Suprapubic skin (tissue), 4 donors: ENCODE data around the gene AHNAK2. TPM values are rescaled to one million over a fixed set of nuclear protein-coding genes. Genes with fewer than 3 reads are reported as not detected.

Experiments
- DNase-seq, 2 donors: peaks; one replicate each; pipeline ENCODE4 v3.0.0-alpha.2; 2019; ENCODE audit warnings: low spot score in 2 of 2
- H3K27ac ChIP-seq: fragments of 200-600 bp; sonication (generic); one replicate; pipeline ENCODE4 v1.5.1; 2019
- H3K27me3 ChIP-seq: fragments of 200-600 bp; sonication (generic); one replicate; pipeline ENCODE4 v1.5.1; 2019
- H3K36me3 ChIP-seq: fragments of 200-600 bp; sonication (generic); one replicate; pipeline ENCODE4 v1.5.1; 2019
- H3K4me1 ChIP-seq: fragments of 200-600 bp; sonication (generic); one replicate; pipeline ENCODE4 v1.5.1; 2019
- H3K4me3 ChIP-seq: fragments of 200-600 bp; sonication (generic); one replicate; pipeline ENCODE4 v1.5.1; 2019; ENCODE audit warnings: mild to moderate bottlenecking
- H3K9me3 ChIP-seq: fragments of 200-600 bp; sonication (generic); one replicate; pipeline ENCODE4 v1.5.1; 2019
- EP300 ChIP-seq: sonication (generic); formaldehyde crosslinking; IDR thresholded peaks from one replicate; pipeline ENCODE4 v1.6.1; 2017; ENCODE audit warnings: antibody characterized with exemption
- POLR2A ChIP-seq, 2 donors: fragments of 450-650 bp; IDR thresholded peaks; one replicate each; pipeline ENCODE4 v1.6.1; 2017; ENCODE audit warnings: antibody characterized with exemption in 2 of 2, mild to moderate bottlenecking in 2 of 2, moderate library complexity in 2 of 2
- POLR2AphosphoS5 ChIP-seq, 3 donors: sonication (generic); formaldehyde crosslinking; IDR thresholded peaks; one replicate each; pipeline ENCODE4 v1.6.1; 2017; ENCODE audit warnings: antibody characterized with exemption in 3 of 3
- WGBS: methylation state at CpG from one replicate; pipeline ENCODE4 v1.1.5; 2018; 5-methylcytosine and 5-hydroxymethylcytosine counted together
- total RNA-seq, 4 donors: library from RNA; depleted of rRNA; stranded (reverse); fragments of >200 nt; gene quantifications; one replicate each; pipeline ENCODE4 v1.1.0, GENCODE V29; 2016
- TF ChIP-seq, protein P1 (sequence below), 2 donors: fragments of 200-600 bp in 1 of 2; fragments of 450-650 bp in 1 of 2; sonication (generic) in 1 of 2; IDR thresholded peaks; one replicate each; pipeline ENCODE4 v1.5.1; 2016 to 2019; ENCODE audit warnings: antibody characterized with exemption in 2 of 2, mild to moderate bottlenecking in 1 of 2, moderate library complexity in 1 of 2

AHNAK2 gene
- total RNA-seq, 4 donors from 2014 or later, result 829 to 975 (median 858) TPM

DNA sequence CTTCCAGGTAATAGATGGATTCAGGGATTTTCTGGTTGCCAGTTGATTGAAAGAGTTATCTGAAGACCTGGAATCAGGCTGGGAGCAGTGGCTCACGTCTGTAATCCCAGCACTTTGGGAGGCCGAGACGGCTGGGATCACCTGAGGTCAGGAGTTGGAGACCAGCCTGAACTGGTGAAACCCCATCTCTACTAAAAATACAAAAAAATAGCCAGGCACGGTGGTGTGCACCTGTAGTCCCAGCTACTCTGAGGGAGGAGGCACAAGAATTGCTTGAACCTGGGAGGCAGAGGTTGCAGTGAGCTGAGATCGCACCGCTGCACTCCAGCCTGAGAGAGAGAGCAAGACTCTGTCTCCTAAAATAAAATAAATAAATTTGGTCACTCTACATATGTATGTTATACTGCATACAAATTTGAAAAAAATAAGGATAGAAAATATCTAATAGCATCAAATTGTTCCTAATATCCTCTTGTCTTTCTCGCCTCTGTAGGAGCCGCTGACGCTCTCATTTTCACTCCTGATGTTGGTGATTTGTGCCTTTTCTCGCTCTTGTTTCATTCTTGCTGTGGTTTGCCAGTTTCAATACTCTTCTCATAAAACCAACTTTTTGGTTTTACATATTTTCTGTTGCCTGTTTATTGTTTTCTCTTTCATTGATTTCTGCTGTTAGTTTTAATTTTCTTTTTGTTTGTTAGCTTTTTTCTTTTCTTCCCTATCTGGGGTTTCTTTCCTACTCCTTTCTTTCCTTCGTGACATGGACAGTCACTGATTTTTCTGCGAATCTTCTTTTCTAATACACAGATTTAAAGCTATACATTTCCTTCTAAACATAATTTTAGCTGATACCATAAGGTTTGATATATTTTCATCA lies 77.3 kb downstream of the AHNAK2 start:
- Histone ChIP-seq H3K27ac (no peak overlapping the region), H3K27me3 (peaks cover 8% of the 10 kb centered on the region), H3K4me1 (peaks cover 5% of the 10 kb centered on the region), H3K4me3 (no peak overlapping the region), H3K9me3 (no peaks in the 10 kb centered on the region), H3K36me3 (no peaks in the 10 kb centered on the region)
- peak in 1 of 2 donors; percentile 29 for DNase-seq
- WGBS, result 87% methylated on average over 12 of the region's 12 CpGs
- no peak for TF ChIP-seq EP300
- TF ChIP-seq POLR2AphosphoS5 (IDR thresholded peaks at IDR 0.05), result no peak
- TF ChIP-seq, protein P1, sequence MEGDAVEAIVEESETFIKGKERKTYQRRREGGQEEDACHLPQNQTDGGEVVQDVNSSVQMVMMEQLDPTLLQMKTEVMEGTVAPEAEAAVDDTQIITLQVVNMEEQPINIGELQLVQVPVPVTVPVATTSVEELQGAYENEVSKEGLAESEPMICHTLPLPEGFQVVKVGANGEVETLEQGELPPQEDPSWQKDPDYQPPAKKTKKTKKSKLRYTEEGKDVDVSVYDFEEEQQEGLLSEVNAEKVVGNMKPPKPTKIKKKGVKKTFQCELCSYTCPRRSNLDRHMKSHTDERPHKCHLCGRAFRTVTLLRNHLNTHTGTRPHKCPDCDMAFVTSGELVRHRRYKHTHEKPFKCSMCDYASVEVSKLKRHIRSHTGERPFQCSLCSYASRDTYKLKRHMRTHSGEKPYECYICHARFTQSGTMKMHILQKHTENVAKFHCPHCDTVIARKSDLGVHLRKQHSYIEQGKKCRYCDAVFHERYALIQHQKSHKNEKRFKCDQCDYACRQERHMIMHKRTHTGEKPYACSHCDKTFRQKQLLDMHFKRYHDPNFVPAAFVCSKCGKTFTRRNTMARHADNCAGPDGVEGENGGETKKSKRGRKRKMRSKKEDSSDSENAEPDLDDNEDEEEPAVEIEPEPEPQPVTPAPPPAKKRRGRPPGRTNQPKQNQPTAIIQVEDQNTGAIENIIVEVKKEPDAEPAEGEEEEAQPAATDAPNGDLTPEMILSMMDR (IDR thresholded peaks at IDR 0.05), result no peak
- TF ChIP-seq POLR2A (IDR thresholded peaks at IDR 0.05), result no peak

DNA sequence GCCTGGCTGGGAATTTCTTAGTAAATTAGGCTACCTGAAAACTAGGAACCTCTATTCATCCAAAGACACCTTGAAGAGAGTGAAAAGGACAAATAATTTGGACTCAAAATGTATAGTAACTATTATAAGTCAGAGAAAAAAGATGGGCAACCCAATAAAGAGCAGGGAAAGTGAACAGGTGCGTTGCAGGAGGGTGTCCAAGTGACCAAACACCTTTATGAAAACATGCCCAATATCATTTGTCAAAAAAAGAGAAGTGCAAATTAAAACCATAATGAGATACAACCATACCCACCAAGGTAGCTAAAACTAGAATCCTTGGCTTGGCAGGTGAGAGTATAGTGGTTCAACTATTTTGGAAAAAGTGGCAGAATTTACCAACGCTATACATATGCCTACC lies 78.4 kb downstream of the AHNAK2 start:
- Histone ChIP-seq H3K27me3 (peaks cover 2% of the 10 kb centered on the region), H3K36me3 (peaks cover 7% of the 10 kb centered on the region), H3K27ac (no peak overlapping the region), H3K4me3 (no peak overlapping the region), H3K9me3 (no peaks in the 10 kb centered on the region), H3K4me1 (peaks cover 12% of the 10 kb centered on the region)
- DNase-seq, result no peak
- no peak for TF ChIP-seq POLR2AphosphoS5 (IDR thresholded peaks at IDR 0.05)
- TF ChIP-seq EP300, result no peak
- TF ChIP-seq, protein P1 (IDR thresholded peaks at IDR 0.05), result no peak
- 49% methylated on average over 2 of the region's 2 CpGs for WGBS

DNA sequence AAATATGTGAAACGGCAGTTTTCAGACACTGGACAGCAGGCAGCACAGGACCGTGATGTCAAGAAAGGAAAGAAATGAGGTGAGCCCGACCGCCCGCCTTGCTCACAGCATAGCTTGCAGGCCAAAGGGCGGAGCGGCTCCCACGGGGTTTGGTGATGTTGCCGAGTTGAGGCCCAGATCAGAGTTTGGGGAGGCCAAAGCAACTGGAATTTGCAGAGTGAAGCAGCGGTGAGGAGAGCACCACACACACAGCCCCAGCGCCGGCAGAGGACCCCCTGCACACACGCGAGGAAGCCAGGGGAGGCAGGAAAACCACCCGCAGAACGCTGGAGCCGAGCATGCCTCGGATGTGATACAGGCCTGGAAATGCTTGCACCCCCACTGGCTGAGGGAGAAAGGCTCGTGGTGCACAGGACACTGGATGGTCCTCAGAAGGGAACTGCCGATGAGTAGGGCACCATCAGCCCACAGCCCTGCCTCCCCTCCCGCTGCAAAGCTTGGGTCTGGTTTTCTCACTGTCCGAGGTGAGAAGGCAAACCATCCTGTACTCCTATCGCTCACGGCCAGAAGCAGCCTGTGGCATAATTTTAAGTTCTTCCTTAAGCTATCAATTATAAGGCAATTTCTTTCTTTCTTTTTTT lies 79.2 kb downstream of the AHNAK2 start:
- H3K36me3 ChIP-seq, result peaks cover 15% of the 10 kb centered on the region
- no peaks in the 10 kb centered on the region for H3K27me3 ChIP-seq
- no peak overlapping the region for H3K27ac ChIP-seq
- no peaks in the 10 kb centered on the region for H3K9me3 ChIP-seq
- TF ChIP-seq EP300, result no peak
- TF ChIP-seq, protein P1 (IDR thresholded peaks at IDR 0.05), result no peak
- no peak overlapping the region for H3K4me3 ChIP-seq
- H3K4me1 ChIP-seq, result peaks cover 19% of the 10 kb centered on the region
- 76% methylated on average over 19 of the region's 24 CpGs for WGBS
- peak in 1 of 2 donors; percentile 83 for DNase-seq

DNA sequence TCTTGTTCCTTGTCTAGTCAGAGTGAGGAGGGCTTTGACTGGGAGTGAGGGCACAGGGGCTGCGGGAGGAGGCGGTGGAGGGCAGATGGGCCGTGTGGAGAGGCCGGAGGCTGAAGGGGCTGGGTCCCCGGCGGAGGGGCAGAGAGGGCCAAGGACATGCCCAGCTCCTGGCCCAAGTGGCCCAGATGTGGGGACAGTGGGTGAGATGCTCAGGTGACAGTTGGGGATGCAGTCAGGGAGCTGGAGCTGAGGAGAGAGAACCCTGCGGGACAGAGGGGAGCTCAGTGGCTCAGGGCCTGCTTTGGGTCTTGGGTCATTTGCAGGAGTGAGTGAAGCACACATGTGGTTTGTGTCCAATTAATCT lies 80.0 kb downstream of the AHNAK2 start:
- Histone ChIP-seq H3K36me3 (peaks cover 17% of the 10 kb centered on the region), H3K27me3 (no peaks in the 10 kb centered on the region), H3K27ac (no peak overlapping the region), H3K4me1 (peaks cover 19% of the 10 kb centered on the region), H3K9me3 (no peaks in the 10 kb centered on the region), H3K4me3 (no peak overlapping the region)
- no peak for TF ChIP-seq POLR2AphosphoS5 (IDR thresholded peaks at IDR 0.05)
- TF ChIP-seq, protein P1 (IDR thresholded peaks at IDR 0.05), result no peak
- peak in 1 of 2 donors; percentile 67 for DNase-seq
- WGBS, result 86% methylated on average over 7 of the region's 7 CpGs
